ENCODE data around the gene PPIL4.

PPIL4 gene

GRCh38 chr6:149545754-149546471, at the start of gene PPIL4:
TSS of gene PPIL4 (minus strand) at chr6:149546043. CDS start at chr6:149546005, 38 bp downstream.
- DNase-seq, result peak; percentile 97

- DNase-seq, result no peak
Observed at GRCh38 chr6:149593408-149593807, 47.6 kb upstream of the PPIL4 start.

GRCh38 chr6:149592983-149593382, 47.1 kb upstream of the PPIL4 start:
- no peak for DNase-seq

- DNase-seq, result no peak
Observed at GRCh38 chr6:149586149-149586548, 40.3 kb upstream of the PPIL4 start.

GRCh38 chr6:149581349-149581748, 35.5 kb upstream of the PPIL4 start:
- DNase-seq, result no peak

- DNase-seq, result no peak
Observed at GRCh38 chr6:149580880-149581279, 35.0 kb upstream of the PPIL4 start.

GRCh38 chr6:149567945-149568585, 22.2 kb upstream of the PPIL4 start:
- DNase-seq, result no peak

GRCh38 chr6:149567194-149567586, 21.3 kb upstream of the PPIL4 start:
- no peak for DNase-seq

- DNase-seq, result peak; percentile 41
Observed at GRCh38 chr6:149566410-149567193, 20.8 kb upstream of the PPIL4 start.

- DNase-seq, result peak; percentile 97
Observed at GRCh38 chr6:149565527-149566409, 19.9 kb upstream of the PPIL4 start, which contains the start of gene GINM1. TSS of gene GINM1 (plus strand) at chr6:149566375. CDS start at chr6:149566415, 40 bp downstream.

- DNase-seq, result no peak
Observed at GRCh38 chr6:149563928-149564325, 18.1 kb upstream of the PPIL4 start.

- DNase-seq, result no peak
Observed at GRCh38 chr6:149563203-149563927, 17.5 kb upstream of the PPIL4 start.

GRCh38 chr6:149560736-149561135, 14.9 kb upstream of the PPIL4 start:
- peak; percentile 25 for DNase-seq

- DNase-seq, result no peak
Observed at GRCh38 chr6:149559389-149559788, 13.5 kb upstream of the PPIL4 start.

- DNase-seq, result no peak
Observed at GRCh38 chr6:149558029-149558428, 12.2 kb upstream of the PPIL4 start.

GRCh38 chr6:149551920-149552319, 6.1 kb upstream of the PPIL4 start:
- DNase-seq, result no peak

GRCh38 chr6:149545258-149545753, 537 bp downstream of the PPIL4 start:
- peak; percentile 86 for DNase-seq

GRCh38 chr6:149544646-149545257, 1.1 kb downstream of the PPIL4 start:
- DNase-seq, result no peak

- no peak for DNase-seq
Observed at GRCh38 chr6:149541139-149541538, 4.7 kb downstream of the PPIL4 start.

- DNase-seq, result no peak
Observed at GRCh38 chr6:149534742-149535141, 11.1 kb downstream of the PPIL4 start.

- DNase-seq, result no peak
Observed at GRCh38 chr6:149529650-149530049, 16.2 kb downstream of the PPIL4 start.
